ENCODE results near the gene SP110. TPM values are rescaled to one million over a fixed set of nuclear protein-coding genes. Genes with fewer than 3 reads are reported as not detected.

Gene SP110
- total and polyA plus RNA-seq, 2 experiments from 2014 or later = 2.3 to 8.2 TPM

DNA sequence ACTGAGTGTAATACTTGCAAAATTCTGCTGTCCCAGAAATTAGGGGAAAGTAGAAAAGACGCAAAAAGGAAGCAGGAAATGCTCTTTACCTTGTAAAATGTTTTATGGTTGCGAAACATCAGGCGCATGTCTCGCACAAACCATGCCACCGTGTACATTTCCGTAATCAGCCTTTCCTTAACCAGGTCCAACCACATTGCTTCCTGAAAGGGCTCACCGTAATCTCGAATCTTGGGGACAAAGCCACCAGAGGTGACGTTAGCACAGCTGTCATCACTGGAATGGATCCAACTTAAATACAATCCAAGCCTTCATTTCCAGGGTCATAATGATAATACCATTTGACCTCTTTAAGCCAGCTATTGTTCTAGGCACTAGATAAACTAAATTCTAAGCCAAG, 49.3 kb downstream of the SP110 start (continued):
- TF ChIP-seq, protein P1, sequence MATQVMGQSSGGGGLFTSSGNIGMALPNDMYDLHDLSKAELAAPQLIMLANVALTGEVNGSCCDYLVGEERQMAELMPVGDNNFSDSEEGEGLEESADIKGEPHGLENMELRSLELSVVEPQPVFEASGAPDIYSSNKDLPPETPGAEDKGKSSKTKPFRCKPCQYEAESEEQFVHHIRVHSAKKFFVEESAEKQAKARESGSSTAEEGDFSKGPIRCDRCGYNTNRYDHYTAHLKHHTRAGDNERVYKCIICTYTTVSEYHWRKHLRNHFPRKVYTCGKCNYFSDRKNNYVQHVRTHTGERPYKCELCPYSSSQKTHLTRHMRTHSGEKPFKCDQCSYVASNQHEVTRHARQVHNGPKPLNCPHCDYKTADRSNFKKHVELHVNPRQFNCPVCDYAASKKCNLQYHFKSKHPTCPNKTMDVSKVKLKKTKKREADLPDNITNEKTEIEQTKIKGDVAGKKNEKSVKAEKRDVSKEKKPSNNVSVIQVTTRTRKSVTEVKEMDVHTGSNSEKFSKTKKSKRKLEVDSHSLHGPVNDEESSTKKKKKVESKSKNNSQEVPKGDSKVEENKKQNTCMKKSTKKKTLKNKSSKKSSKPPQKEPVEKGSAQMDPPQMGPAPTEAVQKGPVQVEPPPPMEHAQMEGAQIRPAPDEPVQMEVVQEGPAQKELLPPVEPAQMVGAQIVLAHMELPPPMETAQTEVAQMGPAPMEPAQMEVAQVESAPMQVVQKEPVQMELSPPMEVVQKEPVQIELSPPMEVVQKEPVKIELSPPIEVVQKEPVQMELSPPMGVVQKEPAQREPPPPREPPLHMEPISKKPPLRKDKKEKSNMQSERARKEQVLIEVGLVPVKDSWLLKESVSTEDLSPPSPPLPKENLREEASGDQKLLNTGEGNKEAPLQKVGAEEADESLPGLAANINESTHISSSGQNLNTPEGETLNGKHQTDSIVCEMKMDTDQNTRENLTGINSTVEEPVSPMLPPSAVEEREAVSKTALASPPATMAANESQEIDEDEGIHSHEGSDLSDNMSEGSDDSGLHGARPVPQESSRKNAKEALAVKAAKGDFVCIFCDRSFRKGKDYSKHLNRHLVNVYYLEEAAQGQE (IDR thresholded peaks at IDR 0.05; ENCODE audit: unreplicated experiment) = no peak
- no peak for TF ChIP-seq ETS1 (IDR thresholded peaks at IDR 0.05)
- TF ChIP-seq ZNF114 (CRISPR knock-in tag; IDR thresholded peaks at IDR 0.05) = no peak
- no peak for TF ChIP-seq ZNF331 (CRISPR knock-in tag; IDR thresholded peaks at IDR 0.05; ENCODE audit: low read depth)
- no peak for TF ChIP-seq POLR2AphosphoS5 (IDR thresholded peaks at IDR 0.05; ENCODE audit: low read depth)

GRCh38 chr2:230166557-230167170, 53.1 kb downstream of the SP110 start:
- no peak for ATAC-seq
- no peak overlapping the region for H3K4me3 Mint-ChIP-seq
- TF ChIP-seq EZH2 (IDR thresholded peaks at IDR 0.05; ENCODE audit: low read depth, unreplicated experiment) (no peak), CREB1 (CRISPR knock-in tag; IDR thresholded peaks at IDR 0.05; ENCODE audit: low read depth) (no peak), ETS1 (IDR thresholded peaks at IDR 0.05) (no peak), ZNF114 (CRISPR knock-in tag; IDR thresholded peaks at IDR 0.05) (no peak), POLR2AphosphoS5 (IDR thresholded peaks at IDR 0.05; ENCODE audit: low read depth) (no peak), JUNB (IDR thresholded peaks at IDR 0.05; ENCODE audit: unreplicated experiment) (no peak), ZNF462 (CRISPR knock-in tag; IDR thresholded peaks at IDR 0.05) (no peak), ZNF331 (CRISPR knock-in tag; IDR thresholded peaks at IDR 0.05; ENCODE audit: low read depth) (no peak), STAT1 (IDR thresholded peaks at IDR 0.05; ENCODE audit: unreplicated experiment) (no peak), NANOG (IDR thresholded peaks at IDR 0.05; ENCODE audit: borderline replicate concordance) (no peak)

More at GRCh38 chr2:230166557-230167170, 53.1 kb downstream of the SP110 start:
- Mint-ChIP-seq H3K27me3 (ENCODE audit: insufficient read depth, low read depth, poor library complexity) (peaks cover 1% of the 10 kb centered on the region), H3K36me3 (ENCODE audit: low read depth) (no peaks in the 10 kb centered on the region), H3K9me3 (no peaks in the 10 kb centered on the region), H3K4me1 (no peaks in the 10 kb centered on the region), H3K27ac (no peak overlapping the region)
- no peaks in the 10 kb centered on the region for H3K79me2 ChIP-seq (replicated peaks; ENCODE audit: insufficient read depth)
- no peak overlapping the region for H3K4me2 ChIP-seq
- no peaks in the 10 kb centered on the region for H4K20me1 ChIP-seq (replicated peaks; ENCODE audit: insufficient read depth)
- no peaks in the 10 kb centered on the region for H3K4me1 ChIP-seq (ENCODE audit: insufficient read depth)
- no peak overlapping the region for H2AFZ ChIP-seq
- no peak overlapping the region for H3K4me3 ChIP-seq
- H3K36me3 ChIP-seq (ENCODE audit: insufficient read depth) = no peaks in the 10 kb centered on the region
- H3K9me2 ChIP-seq (ENCODE audit: insufficient read depth) = peaks cover 4% of the 10 kb centered on the region; the same call in 1 of the 2 replicates
- no peak overlapping the region for H3K27ac ChIP-seq (ENCODE audit: low read depth)
- H3F3A ChIP-seq (replicated peaks; ENCODE audit: low read depth) = no peaks in the 10 kb centered on the region
- no peak for DNase-seq (ENCODE audit: low spot score)
- no peaks in the 10 kb centered on the region for H3K27me3 ChIP-seq (ENCODE audit: insufficient read depth)

Measured in GM23338 (cell line).